Stimulated activated CD8-positive, alpha-beta memory T cell treated with anti-CD3 and anti-CD28 coated beads, Interleukin-12 subunit alpha, Interleukin-12 subunit beta, amount 100 ng/mL, for 4 hours (primary cell): ENCODE data around the gene OLFM1.
"Not testable (repeated sequence)": the region's sequence is repeated elsewhere in the genome, so short reads cannot be mapped to it uniquely, and the experiment has no call there.

Source experiments
- DNase-seq: peaks from one replicate; pipeline ENCODE4 v3.0.0-alpha.2; 2020; ENCODE audit warnings: low read depth

Gene OLFM1

DNA sequence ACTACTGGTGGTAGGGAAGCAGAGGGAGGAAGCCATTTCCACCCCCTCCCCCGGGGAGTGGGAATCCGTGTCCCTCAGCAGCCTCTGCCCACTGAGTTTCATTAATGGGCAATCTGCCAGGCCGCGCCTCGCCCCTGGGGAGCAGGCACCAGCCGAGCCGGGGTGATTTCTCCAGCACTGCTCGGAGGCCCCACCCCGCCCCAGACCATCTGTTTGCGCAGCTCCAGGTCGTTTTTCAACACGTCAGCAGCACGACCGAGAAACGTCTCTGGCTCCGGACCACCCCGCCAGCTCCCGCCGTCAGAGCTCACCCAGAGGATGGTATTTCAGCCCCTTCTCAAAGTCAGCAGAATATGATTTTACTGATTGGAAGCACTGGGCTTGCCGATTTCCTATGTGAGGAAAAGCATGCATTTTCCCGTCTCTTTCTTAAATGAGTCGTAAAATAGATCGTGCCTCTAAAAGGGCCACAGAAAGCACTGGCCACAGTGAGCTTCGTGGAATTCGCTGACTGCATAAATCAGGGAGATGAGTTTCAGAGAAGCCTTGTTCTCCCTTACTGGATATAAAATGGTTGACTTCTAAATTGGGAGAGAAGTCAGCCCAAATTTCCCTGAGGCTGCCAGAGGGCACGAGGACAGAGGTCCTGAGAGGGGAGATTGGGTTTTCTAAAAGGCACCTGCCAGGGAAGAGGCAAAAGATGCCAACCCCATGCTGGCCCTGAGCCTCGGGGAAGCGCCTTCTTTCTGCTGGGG, 47.0 kb downstream of the OLFM1 start:
- no peak for DNase-seq

DNA sequence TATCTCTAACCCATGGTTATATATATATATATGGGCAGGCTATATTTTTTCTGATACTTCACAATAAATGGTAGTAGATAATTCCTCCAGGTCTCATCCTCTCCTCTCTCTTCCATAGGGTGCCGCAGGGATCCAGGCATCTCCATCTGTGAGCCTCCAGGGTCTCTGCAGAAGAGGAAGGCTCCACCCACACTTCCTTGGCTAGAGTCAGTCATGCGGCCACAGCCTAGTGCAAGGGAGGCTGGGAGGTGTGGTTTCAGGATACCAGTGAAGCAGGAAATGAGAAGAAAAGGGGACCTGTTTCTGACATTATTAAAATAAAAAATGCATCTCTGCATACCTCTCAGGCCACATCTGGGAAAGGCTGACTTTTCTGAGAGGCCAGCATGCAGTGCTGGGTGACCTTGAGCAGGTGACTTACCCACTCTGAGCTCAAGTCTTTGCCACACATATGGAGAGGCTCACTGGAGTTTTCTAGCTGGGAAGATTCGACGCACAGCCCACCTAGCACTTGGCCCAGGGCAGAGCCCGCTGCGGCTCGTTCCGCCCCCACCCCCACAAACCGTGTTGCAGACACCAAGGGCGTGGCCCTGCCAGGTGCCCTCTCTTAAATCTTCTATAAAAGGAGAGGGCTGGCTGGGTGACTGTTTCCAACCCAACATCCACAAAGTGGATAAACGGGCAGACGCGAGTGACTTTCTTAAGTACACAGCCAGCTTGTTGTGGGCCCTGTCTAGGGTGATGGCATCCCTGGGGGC, 47.9 kb downstream of the OLFM1 start:
- DNase-seq = no peak

DNA sequence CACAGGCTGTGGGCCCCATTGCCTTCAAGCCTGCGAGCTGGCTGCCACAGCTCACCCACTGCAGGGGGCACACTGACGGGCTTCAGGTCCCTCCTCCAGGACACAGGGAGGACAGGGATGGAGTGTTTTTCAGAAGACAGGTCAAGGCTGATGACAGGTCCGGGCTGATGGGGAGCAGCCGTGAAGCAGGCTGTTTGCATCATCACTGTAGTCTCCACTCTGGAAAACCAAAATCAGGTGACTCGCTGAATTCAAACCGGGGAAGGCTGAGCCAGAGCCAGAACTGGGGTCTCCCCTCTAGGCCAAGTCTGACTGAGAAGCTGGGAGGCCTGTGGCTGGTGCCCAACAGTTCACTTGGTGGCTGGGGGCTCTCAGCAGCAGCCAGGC, 48.5 kb downstream of the OLFM1 start:
- no peak for DNase-seq

DNA sequence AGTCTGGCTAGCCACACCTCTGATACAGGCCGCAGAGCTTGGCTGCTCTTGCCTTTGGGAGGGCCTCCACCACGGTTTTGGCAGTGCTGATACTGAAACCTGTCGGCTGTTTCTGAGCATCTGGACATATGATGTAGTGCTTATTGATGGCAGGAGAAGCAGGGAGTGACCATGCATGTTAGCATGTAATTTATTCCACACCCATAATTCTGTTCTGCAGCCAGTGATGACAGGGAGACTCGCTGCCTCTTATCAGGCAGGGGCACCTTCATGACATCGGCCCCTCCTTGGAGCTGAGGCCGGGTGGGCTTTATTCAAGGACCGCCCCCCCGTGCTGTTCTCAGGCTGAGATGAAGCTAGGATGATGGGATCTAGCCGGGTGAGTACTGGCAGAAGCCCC, 49.0 kb downstream of the OLFM1 start:
- DNase-seq = no peak

DNA sequence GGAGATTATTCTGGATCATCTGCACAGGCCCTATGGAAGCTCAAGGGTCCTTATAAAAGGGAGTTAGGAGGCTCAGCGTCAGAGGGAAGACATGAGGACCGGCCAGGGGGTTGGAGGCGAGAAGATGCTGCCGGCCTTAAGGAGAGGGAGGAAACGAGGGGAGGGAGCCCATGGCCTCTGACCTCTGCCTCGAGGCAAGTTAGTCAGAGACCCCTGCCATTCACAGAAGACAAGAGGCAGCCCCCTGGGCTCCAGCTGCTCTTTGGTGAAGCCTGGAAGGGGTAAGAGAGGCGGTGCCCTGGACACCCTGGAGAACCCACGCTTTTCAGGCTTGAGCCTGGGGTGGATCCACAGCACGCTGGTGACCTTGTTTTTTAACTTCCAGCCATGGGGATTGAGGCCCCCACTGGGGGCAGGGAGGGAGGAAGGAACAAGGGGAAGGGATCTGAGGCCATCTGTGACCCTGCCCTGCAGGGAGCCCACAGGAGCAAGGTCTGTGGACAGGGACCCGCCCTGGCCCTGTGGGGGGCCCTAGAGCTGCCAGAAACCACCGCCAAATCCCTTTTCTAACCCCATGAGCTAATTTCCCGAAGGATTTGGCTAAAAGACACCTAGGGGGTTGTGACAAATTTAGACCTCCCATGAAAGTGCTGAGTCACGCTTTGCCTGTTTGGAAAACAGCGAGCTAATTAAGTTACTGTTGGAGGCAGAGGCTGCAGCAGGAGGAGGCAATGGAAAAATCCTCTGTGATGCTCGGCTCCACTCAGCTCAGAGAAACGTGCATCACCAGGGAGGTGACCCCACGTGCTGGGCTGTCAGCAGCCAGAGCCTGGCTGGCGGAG, 49.7 kb downstream of the OLFM1 start:
- DNase-seq = no peak

DNA sequence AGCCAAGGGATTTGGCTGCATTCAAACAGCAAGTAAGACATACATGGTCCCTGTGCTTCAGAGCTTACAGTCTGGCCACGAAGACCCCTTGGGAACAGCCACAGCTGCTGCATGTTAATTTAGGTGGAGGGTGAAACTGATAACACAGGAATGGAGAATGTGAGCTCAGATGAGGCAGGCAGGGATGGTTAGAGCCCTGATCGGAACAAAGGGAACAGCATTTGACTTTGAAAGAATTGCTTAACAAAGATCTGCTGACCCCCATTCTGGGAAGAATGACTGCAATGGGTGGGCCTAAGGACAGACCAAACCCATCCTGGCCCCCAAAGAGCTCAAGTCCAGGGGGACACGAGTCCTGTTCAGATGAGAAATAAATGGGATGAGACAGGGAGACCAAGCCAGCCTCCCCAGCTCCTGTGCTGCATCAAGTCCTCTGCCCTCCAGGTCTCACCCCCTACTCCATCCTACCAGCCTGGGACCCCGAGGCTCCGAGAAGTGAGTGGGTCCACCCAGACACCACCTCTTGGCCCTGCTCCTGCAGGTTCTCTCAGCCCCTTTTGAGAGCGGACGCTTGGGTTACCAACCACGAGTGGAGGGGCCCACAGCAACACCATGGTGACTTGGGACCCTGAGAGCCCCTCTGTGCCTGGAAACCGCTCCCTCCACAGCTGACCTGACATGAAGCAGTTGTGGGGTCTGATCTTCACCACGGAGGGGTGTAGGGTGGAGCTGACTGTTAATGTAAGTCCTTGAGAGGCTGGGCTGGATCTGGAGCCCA, 50.8 kb downstream of the OLFM1 start:
- no peak for DNase-seq

DNA sequence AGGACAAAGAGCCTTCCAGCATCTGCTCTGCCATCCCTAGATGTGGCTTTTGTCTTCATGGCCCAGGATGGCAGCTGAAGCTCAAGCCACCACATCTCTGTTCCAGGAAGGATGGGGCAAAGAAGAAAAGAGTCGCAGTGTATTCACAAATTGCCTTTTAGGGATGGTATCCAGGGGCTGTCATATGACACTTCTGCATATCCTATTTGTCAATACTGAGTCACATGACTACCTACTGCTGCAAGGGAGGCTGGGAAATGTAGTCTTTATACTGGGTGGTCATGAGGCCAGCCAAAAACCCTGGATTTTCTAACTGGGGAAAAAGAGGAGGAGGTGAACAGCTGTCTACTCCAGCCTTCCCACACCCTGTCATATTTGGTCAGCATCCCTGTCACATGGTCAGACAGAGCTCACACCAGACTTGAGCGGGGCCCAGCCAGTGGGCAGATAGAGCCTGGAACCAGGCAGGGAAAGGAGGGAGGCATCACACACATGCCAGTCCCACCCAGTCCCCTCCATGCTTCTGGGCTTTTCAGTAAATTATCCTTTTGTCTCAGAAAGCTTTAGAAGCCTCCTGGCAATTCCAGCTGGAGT, 52.0 kb downstream of the OLFM1 start:
- no peak for DNase-seq

DNA sequence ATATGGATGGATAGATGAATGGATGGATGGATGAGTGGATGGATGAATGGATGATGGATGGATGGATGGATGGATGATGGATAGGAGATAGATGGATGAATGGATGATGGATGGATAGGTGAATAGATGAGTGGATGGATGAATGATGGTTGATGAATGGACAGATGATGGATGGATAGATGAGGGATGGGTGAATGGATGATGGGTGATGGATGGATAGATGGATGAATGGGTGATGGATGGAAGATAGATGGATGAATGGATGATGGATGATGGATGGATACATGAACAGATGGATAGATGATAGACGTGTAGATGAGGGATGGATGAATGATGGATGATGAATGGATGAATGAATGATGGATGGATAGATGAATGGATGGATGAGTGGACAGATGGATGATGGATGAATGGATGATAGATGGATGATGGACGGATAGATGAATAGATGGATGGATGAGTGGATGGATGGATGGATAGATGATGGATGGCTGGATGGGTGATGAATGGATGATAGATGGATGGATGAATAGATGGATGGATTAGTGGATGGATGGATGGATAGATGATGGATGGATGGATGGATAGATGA, 53.8 kb downstream of the OLFM1 start:
- no peak for DNase-seq

DNA sequence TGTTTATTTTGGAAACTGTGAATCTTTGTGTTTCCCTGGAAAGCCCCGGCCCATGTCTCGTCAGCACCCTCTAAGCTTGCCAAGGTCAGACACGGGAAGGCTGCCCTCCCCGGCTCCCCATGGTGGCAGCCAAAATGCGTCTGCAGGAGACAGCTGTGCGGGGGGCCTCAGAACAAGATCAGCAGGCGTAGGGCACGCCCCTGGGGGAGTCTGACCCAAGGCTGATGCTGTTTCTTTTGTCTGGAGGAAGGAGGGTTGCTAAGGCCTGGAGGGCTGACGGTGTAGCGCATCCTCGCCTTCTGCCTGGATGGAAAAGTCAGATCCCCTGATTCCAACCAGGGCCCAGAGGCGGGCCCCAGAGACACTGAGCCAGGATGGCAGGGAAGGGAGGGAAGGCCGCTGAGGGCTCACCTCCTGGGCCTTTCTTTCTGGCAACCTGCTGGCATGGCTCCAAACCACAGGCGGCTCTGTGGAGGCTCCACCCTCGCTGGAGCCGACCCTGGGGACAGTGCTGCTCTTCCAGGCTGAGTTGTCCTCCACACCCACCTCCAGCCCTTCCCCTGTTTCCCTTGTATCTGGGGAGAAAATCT, 57.2 kb downstream of the OLFM1 start:
- DNase-seq = no peak

DNA sequence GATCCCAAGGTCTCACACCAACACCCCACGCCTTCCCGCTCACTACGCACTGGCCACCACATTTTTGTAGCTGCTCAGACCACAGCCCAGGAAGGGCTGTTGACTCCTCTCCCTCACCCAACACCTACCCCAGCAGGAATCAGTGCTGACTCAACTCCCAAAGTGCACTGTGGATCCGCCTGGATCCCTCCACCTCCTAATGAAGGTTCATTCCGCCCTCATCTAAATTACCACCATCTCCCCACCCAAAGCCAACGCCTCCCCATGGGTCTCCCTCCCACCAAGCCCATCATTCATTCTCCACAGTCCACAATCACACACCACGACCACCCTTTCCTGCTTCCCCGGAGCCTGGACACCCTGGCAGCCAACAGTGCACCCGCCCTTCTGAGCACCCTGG, 57.8 kb downstream of the OLFM1 start:
- DNase-seq = no peak

DNA sequence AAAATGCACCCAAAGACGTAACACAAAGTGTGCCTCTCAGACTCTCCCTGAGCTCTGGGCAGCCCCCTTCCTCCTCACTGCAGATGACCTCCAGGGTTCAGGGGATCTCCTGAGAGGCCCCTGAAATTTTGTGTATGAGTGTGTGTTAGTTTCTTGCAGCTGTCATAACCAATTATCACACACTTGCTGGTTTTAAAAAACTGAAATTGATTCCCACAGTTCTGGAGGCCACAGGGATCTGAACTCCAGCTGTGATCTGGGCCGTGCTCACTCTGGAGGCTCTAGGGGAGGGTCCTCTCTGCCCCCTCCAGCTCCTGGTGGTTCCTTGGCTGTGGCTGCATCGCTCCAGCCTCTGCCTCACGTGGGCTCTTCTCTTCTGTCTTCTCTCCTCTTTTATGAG, 58.8 kb downstream of the OLFM1 start:
- DNase-seq = no peak

DNA sequence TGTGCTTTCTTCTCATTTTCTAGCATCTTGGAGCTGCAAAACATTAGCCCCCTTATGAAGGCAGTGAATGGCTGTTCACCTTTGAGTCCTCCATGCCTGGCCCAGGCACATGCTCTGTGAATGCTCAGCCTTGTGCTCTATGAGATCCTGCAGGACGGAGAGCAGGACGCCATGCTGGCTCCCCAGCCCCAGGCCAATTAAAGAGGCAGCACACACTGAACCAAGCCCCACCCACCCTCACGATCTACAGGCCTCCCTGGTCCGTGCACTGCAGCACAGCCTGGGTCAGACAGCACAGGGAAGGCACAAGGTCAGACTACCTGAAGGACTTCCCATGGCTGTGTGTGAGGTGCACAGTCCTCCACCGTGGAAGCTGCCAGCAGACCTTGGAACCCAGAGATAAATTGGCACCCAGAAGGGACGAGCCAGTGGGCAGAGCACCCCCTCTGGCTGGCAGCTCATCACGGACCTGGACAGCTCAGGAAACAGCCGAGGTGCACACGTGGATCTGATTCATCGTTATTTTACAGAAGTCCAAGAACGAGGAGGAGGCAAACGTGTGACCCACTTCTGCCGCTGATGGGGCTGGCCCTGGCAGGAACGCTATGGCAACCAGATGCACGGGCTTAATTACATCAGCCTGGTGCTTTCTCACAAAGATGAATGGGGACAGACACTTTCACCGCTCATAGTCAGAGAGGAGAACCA, 59.5 kb downstream of the OLFM1 start:
- no peak for DNase-seq

DNA sequence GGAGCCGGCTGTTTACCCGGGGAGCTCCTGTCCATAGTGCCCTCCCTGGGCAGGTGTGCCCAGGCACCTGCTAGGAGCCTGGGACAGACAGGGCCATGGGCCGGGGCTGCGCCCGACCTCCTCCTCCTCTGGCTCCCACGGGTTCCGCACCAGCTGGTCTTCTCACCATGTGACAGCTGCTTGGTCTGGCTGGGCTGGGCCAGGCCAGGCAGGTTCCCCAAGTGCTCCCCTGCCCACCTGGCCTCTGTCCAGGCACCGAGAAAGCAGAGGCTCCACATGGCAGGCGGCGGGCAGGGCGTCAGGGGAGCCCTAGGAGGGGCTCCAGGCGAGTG, 60.0 kb downstream of the OLFM1 start:
- DNase-seq = no peak

DNA sequence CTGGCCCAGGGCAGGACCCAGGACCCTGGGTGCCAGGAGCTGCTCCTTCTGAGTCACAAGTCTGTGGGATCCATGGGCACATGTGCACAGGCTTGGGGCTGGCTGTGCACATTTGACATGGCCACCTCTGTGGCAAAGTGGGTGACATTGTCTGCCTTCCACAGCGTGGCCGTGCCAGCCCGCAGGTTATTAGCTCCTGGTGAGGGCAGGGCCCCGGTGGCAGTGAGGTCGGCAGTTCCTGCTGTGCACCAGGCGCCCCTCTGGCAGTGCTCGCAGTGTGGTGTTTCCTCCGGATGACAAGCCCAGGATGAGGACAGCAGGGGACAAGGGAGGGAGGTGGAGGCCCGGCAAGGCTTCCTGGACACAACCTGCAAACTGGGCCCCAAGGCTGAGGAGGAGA, 60.5 kb downstream of the OLFM1 start:
- no peak for DNase-seq

DNA sequence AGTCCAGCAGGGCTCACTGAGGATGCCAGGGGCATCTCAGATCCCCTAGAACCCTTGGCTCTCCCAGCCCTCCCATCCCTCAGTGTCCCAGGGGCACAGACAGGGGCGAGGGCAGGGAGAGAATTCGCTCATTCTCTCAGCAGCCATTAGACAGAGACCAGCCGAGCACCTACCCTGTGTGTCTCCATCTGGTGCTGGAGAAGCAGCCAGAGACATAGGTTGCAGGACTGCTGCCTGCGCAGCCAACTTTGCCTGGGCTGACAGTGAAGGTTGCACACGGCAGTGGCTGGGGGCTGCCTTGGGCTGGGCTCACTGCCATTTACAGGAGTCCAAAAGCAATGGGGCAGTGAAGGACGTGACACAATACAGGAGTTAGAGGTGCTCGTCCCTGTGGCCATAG, 60.9 kb downstream of the OLFM1 start:
- no peak for DNase-seq

DNA sequence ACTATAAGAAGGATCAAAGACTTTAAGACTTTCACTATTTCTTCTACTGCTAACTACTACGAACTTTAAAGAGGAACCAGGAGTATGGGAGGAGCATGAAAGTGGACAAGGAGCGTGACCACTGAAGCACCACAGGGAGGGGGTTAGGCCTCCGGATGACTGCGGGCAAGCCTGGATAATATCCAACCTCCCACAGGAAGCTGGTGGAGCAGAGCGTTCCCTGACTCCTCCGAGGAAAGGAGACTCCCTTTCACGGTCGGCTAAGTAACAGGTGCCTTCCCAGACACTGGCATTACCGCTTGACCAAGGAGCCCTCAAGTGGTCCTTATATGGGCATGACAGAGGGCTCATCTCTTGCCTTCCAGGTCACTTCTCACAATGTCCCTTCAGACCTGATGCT, 62.4 kb downstream of the OLFM1 start:
- DNase-seq = not testable (repeated sequence)

DNA sequence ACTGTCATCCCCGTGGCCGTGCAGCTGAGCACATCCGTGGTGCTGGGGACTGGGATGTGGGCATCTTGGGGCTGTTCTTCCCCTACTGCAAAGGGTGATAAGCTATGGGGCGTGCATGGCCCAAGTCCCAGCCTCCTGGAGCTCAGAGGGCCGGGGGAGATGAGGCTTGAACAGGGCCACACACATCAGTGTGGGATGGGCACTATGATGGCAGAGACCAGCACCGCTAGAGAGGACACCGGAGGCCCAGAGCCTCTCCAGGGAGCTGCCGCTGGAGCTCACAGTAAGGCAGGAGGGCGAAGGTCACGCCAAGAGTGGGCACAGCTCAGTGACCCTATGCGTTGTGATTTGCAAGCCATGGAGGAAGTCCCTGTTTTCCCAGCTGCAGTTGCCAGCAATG, 63.5 kb downstream of the OLFM1 start:
- no peak for DNase-seq

DNA sequence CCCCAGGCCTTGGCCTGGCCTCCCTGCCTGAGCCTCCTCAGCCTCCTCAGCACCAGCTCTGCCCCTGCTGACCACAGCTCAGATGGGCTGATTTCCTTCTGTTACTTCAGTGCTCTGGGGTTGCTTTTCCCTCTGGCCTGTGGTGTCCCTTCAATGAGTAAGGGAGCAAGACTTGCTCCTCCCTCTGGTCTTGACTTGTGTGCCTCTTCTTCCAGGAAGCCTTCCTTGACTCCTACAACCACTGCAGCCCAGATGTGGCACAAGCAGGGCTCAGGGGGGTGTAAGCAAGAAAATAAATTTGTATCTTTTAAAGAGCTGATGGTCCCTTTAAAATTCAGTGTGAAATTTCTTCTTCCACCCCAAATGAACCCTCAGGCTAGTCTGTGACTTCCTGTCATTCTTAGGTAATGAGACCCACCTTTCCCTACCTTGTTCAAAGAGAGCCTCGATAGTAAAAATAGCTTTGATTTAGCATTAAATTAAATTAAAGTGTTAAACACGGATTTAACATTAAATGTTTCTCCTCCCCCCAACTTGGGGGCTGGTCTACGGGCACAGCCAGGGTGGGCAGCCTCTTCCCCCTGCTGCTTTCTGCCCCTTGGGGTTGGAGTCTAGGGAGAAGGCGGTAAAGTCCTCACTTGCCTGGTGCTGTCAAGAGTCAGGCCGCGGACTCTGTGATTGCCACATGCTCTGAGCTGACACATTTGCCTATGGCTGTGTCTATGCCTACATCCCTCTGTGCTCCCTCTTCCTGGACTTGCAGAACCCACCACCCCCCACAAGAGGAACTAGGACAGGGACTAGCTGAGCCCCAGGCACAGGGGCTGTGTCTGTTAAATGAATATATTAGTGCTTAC, 64.5 kb downstream of the OLFM1 start:
- DNase-seq = no peak

DNA sequence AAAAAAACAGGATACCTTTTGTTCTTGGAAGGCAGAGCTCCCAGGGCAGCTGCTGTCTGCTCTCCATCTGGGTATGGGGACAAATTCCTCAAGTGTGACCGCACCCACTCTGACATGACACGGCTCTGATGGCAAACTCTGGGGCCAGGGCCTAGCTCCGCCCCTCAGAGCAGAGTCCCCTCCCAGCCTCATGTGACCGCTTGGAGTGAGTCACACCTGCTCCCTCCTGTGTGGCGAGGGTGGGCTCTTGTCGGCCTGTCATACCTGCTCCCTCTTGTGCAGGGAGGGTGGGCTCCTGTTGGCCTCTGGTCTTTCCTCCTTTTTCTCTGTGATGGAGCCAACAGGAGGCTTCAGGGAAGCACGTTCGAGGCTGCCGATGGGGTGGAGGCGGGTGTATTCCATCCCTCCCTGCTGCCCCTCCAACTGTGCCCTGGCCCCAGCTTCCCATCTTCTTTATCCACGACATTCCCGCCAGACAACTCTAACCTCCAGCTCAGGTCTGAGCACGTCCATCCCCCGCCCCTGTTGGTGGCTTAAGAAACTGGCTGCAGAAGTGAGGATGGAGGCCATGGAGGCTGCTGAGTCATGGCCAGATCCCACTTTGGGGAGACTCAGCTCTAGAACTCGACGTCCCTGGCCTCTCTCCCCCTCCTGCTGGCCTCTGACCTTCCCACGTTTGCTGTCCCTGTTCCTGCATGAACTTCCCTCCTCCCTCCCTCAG, 65.3 kb downstream of the OLFM1 start:
- DNase-seq = no peak
